ENCODE measurements around the gene SULF2.

SULF2 gene

GRCh38 chr20:47705497-47705856 lies 79.8 kb downstream of the SULF2 start:
- no peak overlapping the region for H3K4me3 ChIP-seq (ENCODE audit: low read length, poor library complexity, severe bottlenecking)
- TF ChIP-seq EZH2phosphoT487 (IDR thresholded peaks at IDR 0.05; ENCODE audit: borderline replicate concordance) = no peak
- TF ChIP-seq CTCF (conservative IDR thresholded peaks at IDR 0.05; ENCODE audit: low read length) = no peak
- no peaks in the 10 kb centered on the region for H3K4me1 ChIP-seq (ENCODE audit: insufficient read depth, low read length, poor library complexity, severe bottlenecking)
- H3K79me2 ChIP-seq (ENCODE audit: insufficient read depth, low read length) = no peaks in the 10 kb centered on the region
- no peak overlapping the region for H3K4me2 ChIP-seq (ENCODE audit: low read depth, low read length, poor library complexity, severe bottlenecking)
- no peak overlapping the region for H3K9ac ChIP-seq (ENCODE audit: low read depth, low read length, poor library complexity, severe bottlenecking)
- no peak overlapping the region for H2AFZ ChIP-seq (ENCODE audit: low read length)
- H3K27me3 ChIP-seq (ENCODE audit: insufficient read depth, low read length, poor library complexity, severe bottlenecking) = no peaks in the 10 kb centered on the region
- H3K9me3 ChIP-seq (ENCODE audit: insufficient read depth, low read depth, low read length) = no peaks in the 10 kb centered on the region
- no peaks in the 10 kb centered on the region for H3F3A ChIP-seq (ENCODE audit: low read depth)
- H3K9me2 ChIP-seq (replicated peaks; ENCODE audit: low read depth, low read length) = no peaks in the 10 kb centered on the region
- H3K36me3 ChIP-seq (ENCODE audit: insufficient read depth, low read length) = no peaks in the 10 kb centered on the region
- H4K20me1 ChIP-seq (ENCODE audit: insufficient read depth, low read length, poor library complexity, severe bottlenecking) = no peaks in the 10 kb centered on the region

GRCh38 chr20:47704746-47705496 lies 80.4 kb downstream of the SULF2 start:
- Histone ChIP-seq H2AFZ (ENCODE audit: low read length) (no peak overlapping the region), H3K79me2 (ENCODE audit: insufficient read depth, low read length) (no peaks in the 10 kb centered on the region), H3K9me3 (ENCODE audit: insufficient read depth, low read depth, low read length) (no peaks in the 10 kb centered on the region), H3K4me1 (ENCODE audit: insufficient read depth, low read length, poor library complexity, severe bottlenecking) (no peaks in the 10 kb centered on the region), H3K27me3 (ENCODE audit: insufficient read depth, low read length, poor library complexity, severe bottlenecking) (no peaks in the 10 kb centered on the region), H3F3A (ENCODE audit: low read depth) (no peaks in the 10 kb centered on the region), H4K20me1 (ENCODE audit: insufficient read depth, low read length, poor library complexity, severe bottlenecking) (no peaks in the 10 kb centered on the region), H3K36me3 (ENCODE audit: insufficient read depth, low read length) (no peaks in the 10 kb centered on the region), H3K4me2 (ENCODE audit: low read depth, low read length, poor library complexity, severe bottlenecking) (no peak overlapping the region), H3K9ac (ENCODE audit: low read depth, low read length, poor library complexity, severe bottlenecking) (no peak overlapping the region), H3K4me3 (ENCODE audit: low read length, poor library complexity, severe bottlenecking) (no peak overlapping the region), H3K9me2 (replicated peaks; ENCODE audit: low read depth, low read length) (no peaks in the 10 kb centered on the region)
- TF ChIP-seq EZH2phosphoT487 (IDR thresholded peaks at IDR 0.05; ENCODE audit: borderline replicate concordance) (no peak), CTCF (conservative IDR thresholded peaks at IDR 0.05; ENCODE audit: low read length) (no peak)

GRCh38 chr20:47703748-47704147 lies 81.5 kb downstream of the SULF2 start:
- no peaks in the 10 kb centered on the region for H4K20me1 ChIP-seq (ENCODE audit: insufficient read depth, low read length, poor library complexity, severe bottlenecking)
- no peaks in the 10 kb centered on the region for H3K9me3 ChIP-seq (ENCODE audit: insufficient read depth, low read depth, low read length)
- H3K4me1 ChIP-seq (ENCODE audit: insufficient read depth, low read length, poor library complexity, severe bottlenecking) = no peaks in the 10 kb centered on the region
- no peak overlapping the region for H3K4me3 ChIP-seq (ENCODE audit: low read length, poor library complexity, severe bottlenecking)
- no peaks in the 10 kb centered on the region for H3K36me3 ChIP-seq (ENCODE audit: insufficient read depth, low read length)
- H3K27me3 ChIP-seq (ENCODE audit: insufficient read depth, low read length, poor library complexity, severe bottlenecking) = no peaks in the 10 kb centered on the region
- no peak overlapping the region for H3K9ac ChIP-seq (ENCODE audit: low read depth, low read length, poor library complexity, severe bottlenecking)
- H3K79me2 ChIP-seq (ENCODE audit: insufficient read depth, low read length) = no peaks in the 10 kb centered on the region
- no peaks in the 10 kb centered on the region for H3K9me2 ChIP-seq (replicated peaks; ENCODE audit: low read depth, low read length)
- H2AFZ ChIP-seq (ENCODE audit: low read length) = no peak overlapping the region
- TF ChIP-seq CTCF (conservative IDR thresholded peaks at IDR 0.05; ENCODE audit: low read length) (no peak), EZH2phosphoT487 (IDR thresholded peaks at IDR 0.05; ENCODE audit: borderline replicate concordance) (no peak)
- H3K4me2 ChIP-seq (ENCODE audit: low read depth, low read length, poor library complexity, severe bottlenecking) = no peak overlapping the region
- H3F3A ChIP-seq (ENCODE audit: low read depth) = no peaks in the 10 kb centered on the region
